H9 (cell line): Measurements from ENCODE around the gene IL1RAPL2. TPM values are rescaled to one million over a fixed set of nuclear protein-coding genes. Genes with fewer than 3 reads are reported as not detected.

ENCODE experiments used
- DNase-seq: peaks from one replicate; pipeline ENCODE4 v3.0.0-alpha.2; 2017
- H2AFZ ChIP-seq: one replicate; pipeline ENCODE4 v1.6.1; 2013; ENCODE audit warnings: mild to moderate bottlenecking, low read length, control low read depth, moderate library complexity
- H2AK5ac ChIP-seq: 2 replicates; pipeline ENCODE4 v1.6.1; 2013; ENCODE audit warnings: low read length, control low read depth, mixed read lengths; ENCODE audit not compliant: insufficient read length
- H2BK120ac ChIP-seq: one replicate; pipeline ENCODE4 v1.6.1; 2013; ENCODE audit warnings: low read depth, mild to moderate bottlenecking, low read length, control low read depth, inconsistent platforms; ENCODE audit not compliant: poor library complexity, severe bottlenecking
- H2BK12ac ChIP-seq: 2 replicates; pipeline ENCODE4 v1.6.1; 2013; ENCODE audit warnings: low read length, control low read depth, mixed read lengths, low read depth; ENCODE audit not compliant: insufficient read length
- H2BK15ac ChIP-seq: 2 replicates; pipeline ENCODE4 v1.6.1; 2013; ENCODE audit warnings: low read depth, low read length, control low read depth
- H2BK20ac ChIP-seq: one replicate; pipeline ENCODE4 v1.6.1; 2013; ENCODE audit warnings: low read depth, mild to moderate bottlenecking, low read length, control low read depth, inconsistent platforms; ENCODE audit not compliant: poor library complexity, severe bottlenecking
- H2BK5ac ChIP-seq: 2 replicates; pipeline ENCODE4 v1.6.1; 2013; ENCODE audit warnings: low read length, control low read depth, mixed read lengths; ENCODE audit not compliant: insufficient read length
- H3K14ac ChIP-seq: 2 replicates; pipeline ENCODE4 v1.6.1; 2013; ENCODE audit warnings: low read length, control low read depth; ENCODE audit not compliant: insufficient read depth
- H3K18ac ChIP-seq: 2 replicates; pipeline ENCODE4 v1.6.1; 2013; ENCODE audit warnings: low read depth, mild to moderate bottlenecking, mixed read lengths, low read length, control low read depth; ENCODE audit not compliant: insufficient read length
- H3K23ac ChIP-seq: 2 replicates; pipeline ENCODE4 v1.6.1; 2013; ENCODE audit warnings: low read length, control low read depth, mixed read lengths, low read depth; ENCODE audit not compliant: insufficient read length
- H3K23me2 ChIP-seq: 2 replicates; pipeline ENCODE4 v1.6.1; 2013; ENCODE audit warnings: low read depth, mild to moderate bottlenecking, mixed read lengths, low read length, control low read depth; ENCODE audit not compliant: insufficient read length, poor library complexity, severe bottlenecking
- H3K27ac ChIP-seq: 2 replicates; pipeline ENCODE4 v1.5.1; 2013; ENCODE audit warnings: low read length, control low read depth, mixed read lengths, low read depth; ENCODE audit not compliant: insufficient read length
- H3K27me3 ChIP-seq: 2 replicates; pipeline ENCODE4 v1.6.1; 2013; ENCODE audit warnings: low read length, control low read depth, inconsistent platforms; ENCODE audit not compliant: insufficient read depth
- H3K4ac ChIP-seq: 2 replicates; pipeline ENCODE4 v1.6.1; 2013; ENCODE audit warnings: low read depth, mild to moderate bottlenecking, control low read depth, inconsistent platforms, low read length, moderate library complexity
- H3K4me1 ChIP-seq: 2 replicates; pipeline ENCODE4 v1.6.1; 2013; ENCODE audit warnings: low read length, control low read depth, inconsistent platforms; ENCODE audit not compliant: insufficient read depth
- H3K4me2 ChIP-seq: 2 replicates; pipeline ENCODE4 v1.6.1; 2013; ENCODE audit warnings: low read length, control low read depth, mixed read lengths; ENCODE audit not compliant: insufficient read length, insufficient read depth
- H3K56ac ChIP-seq: 2 replicates; pipeline ENCODE4 v1.6.1; 2013; ENCODE audit warnings: low read depth, mild to moderate bottlenecking, mixed read lengths, low read length, control low read depth; ENCODE audit not compliant: insufficient read length
- H3K79me1 ChIP-seq: 2 replicates; pipeline ENCODE4 v1.6.1; 2013; ENCODE audit warnings: low read depth, mild to moderate bottlenecking, moderate library complexity, low read length, control low read depth, inconsistent platforms; ENCODE audit not compliant: insufficient read depth, poor library complexity, severe bottlenecking
- H3K79me2 ChIP-seq: 2 replicates; pipeline ENCODE4 v1.6.1; 2013; ENCODE audit warnings: low read length, control low read depth, inconsistent platforms; ENCODE audit not compliant: insufficient read depth
- H3K9ac ChIP-seq: 2 replicates; pipeline ENCODE4 v1.6.1; 2013; ENCODE audit warnings: low read length, control low read depth, mixed read lengths; ENCODE audit not compliant: insufficient read length; ENCODE audit errors: extremely low read depth
- H3K9me3 ChIP-seq: one replicate; pipeline ENCODE4 v1.6.1; 2013; ENCODE audit warnings: low read depth, low read length, inconsistent platforms; ENCODE audit not compliant: control insufficient read depth
- H3T11ph ChIP-seq: one replicate; pipeline ENCODE4 v1.6.1; 2013; ENCODE audit warnings: mild to moderate bottlenecking, low read length, control low read depth, inconsistent platforms
- H4K20me1 ChIP-seq: one replicate; pipeline ENCODE4 v1.6.1; 2013; ENCODE audit not compliant: control insufficient read depth, insufficient read length, insufficient read depth
- H4K5ac ChIP-seq: 2 replicates; pipeline ENCODE4 v1.6.1; 2013; ENCODE audit warnings: low read depth, mild to moderate bottlenecking, mixed read lengths, low read length, control low read depth; ENCODE audit not compliant: insufficient read length
- H4K8ac ChIP-seq: replicated peaks from 2 replicates; pipeline ENCODE4 v1.6.1; 2013; ENCODE audit warnings: low read length, control low read depth, mixed read lengths, low read depth; ENCODE audit not compliant: insufficient read length
- H4K91ac ChIP-seq: 2 replicates; pipeline ENCODE4 v1.6.1; 2013; ENCODE audit warnings: low read depth, mild to moderate bottlenecking, moderate library complexity, mixed read lengths, low read length, control low read depth; ENCODE audit not compliant: insufficient read length
- H3K27ac Mint-ChIP-seq, 3 experiments: 2 replicates in 2 of 3; 3 replicates in 1 of 3; pipeline ENCODE4 v1.8.0; 2020 to 2021; ENCODE audit warnings: mixed read lengths in 3 of 3, mild to moderate bottlenecking in 1 of 3, moderate library complexity in 1 of 3
- H3K27me3 Mint-ChIP-seq: 2 replicates; pipeline ENCODE4 v1.8.0; 2021; ENCODE audit warnings: low read depth, mild to moderate bottlenecking, moderate library complexity, mixed read lengths
- H3K36me3 Mint-ChIP-seq, 3 experiments: 2 replicates in 2 of 3; 3 replicates in 1 of 3; pipeline ENCODE4 v1.8.0; 2020 to 2021; ENCODE audit warnings: low read depth in 3 of 3, mixed read lengths in 3 of 3; ENCODE audit not compliant: insufficient read depth in 1 of 3
- H3K4me1 Mint-ChIP-seq, 2 experiments: 2 replicates each; pipeline ENCODE4 v1.8.0; 2020; ENCODE audit warnings: mixed read lengths in 2 of 2
- H3K4me3 Mint-ChIP-seq, 2 experiments: 2 replicates in 1 of 2; 3 replicates in 1 of 2; pipeline ENCODE4 v1.8.0; 2020 to 2021; ENCODE audit warnings: mild to moderate bottlenecking in 2 of 2, mixed read lengths in 2 of 2, moderate library complexity in 1 of 2
- H3K9me3 Mint-ChIP-seq, 2 experiments: 2 replicates in 1 of 2; 3 replicates in 1 of 2; pipeline ENCODE4 v1.8.0; 2020; ENCODE audit warnings: mild to moderate bottlenecking in 2 of 2, mixed read lengths in 2 of 2, moderate library complexity in 1 of 2
- WGBS: extraction: QIAGEN DNeasy Blood & Tissue Kit; methylation state at CpG from one replicate; pipeline ENCODE4 v1.1.7; 2013; ENCODE audit warnings: missing lambda C conversion rate, low lambda C conversion rate, mixed read lengths; ENCODE audit not compliant: insufficient read length; ENCODE audit errors: extremely low coverage; 5-methylcytosine and 5-hydroxymethylcytosine counted together
- total RNA-seq: library from RNA; stranded (reverse); gene quantifications from 2 replicates; pipeline ENCODE4 v1.2.1, GENCODE V29; 2021
- TF ChIP-seq, protein P1 (sequence below): fragments of 200-600 bp; sonication (generic); conservative IDR thresholded peaks from 3 replicates; pipeline ENCODE4 v1.8.0; 2021; ENCODE audit warnings: antibody characterized with exemption, mild to moderate bottlenecking

IL1RAPL2 gene
- total RNA-seq, 1 experiment from 2014 or later = not detected

DNA sequence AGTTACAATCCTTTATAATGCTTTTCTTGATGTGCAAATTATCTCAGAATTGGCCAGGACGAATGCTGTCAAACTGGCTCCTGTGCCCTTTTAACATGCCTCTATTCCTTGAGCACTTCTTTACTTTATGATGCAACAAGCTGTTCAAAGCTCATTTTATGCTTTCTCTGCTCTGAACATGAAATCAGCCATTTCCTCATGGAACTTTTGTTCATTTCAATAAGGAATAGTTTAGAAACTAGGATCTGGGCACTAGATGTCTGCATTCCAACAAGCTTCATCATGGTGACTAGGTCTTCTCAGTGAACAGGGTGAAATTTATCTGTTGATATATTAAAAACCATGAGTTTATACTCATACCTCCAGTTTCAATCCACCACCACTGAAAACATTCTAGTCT lies 741.8 kb downstream of the IL1RAPL2 start:
- Histone ChIP-seq H3K4me2 (no peak overlapping the region), H2BK5ac (no peak overlapping the region), H3K14ac (no peak overlapping the region), H2BK120ac (no peak overlapping the region), H2BK15ac (no peak overlapping the region), H2BK20ac (no peak overlapping the region), H3K9ac (no peak overlapping the region), H3K23me2 (no peaks in the 10 kb centered on the region), H4K91ac (no peak overlapping the region), H2AFZ (no peak overlapping the region), H3K23ac (no peak overlapping the region), H3K4ac (no peak overlapping the region), H4K20me1 (no peaks in the 10 kb centered on the region), H4K5ac (no peak overlapping the region), H3K9me3 (no peaks in the 10 kb centered on the region), H3K27ac (no peak overlapping the region), H4K8ac (no peak overlapping the region), H3K56ac (no peak overlapping the region), H3K18ac (no peak overlapping the region), H3T11ph (no peak overlapping the region), H3K27me3 (no peaks in the 10 kb centered on the region), H3K79me2 (no peaks in the 10 kb centered on the region), H3K79me1 (no peaks in the 10 kb centered on the region), H2BK12ac (no peak overlapping the region), H2AK5ac (no peak overlapping the region), H3K4me1 (no peaks in the 10 kb centered on the region)
- Mint-ChIP-seq H3K9me3 (peaks cover 1 to 34% of the 10 kb centered on the region in 2 experiments; a peak in 2 of 5 replicates), H3K36me3 (peaks cover 0 to 6% (median 0%) of the 10 kb centered on the region in 3 experiments; a peak in 2 of 7 replicates), H3K27ac (no peak overlapping the region), H3K4me3 (no peak overlapping the region), H3K27me3 (no peaks in the 10 kb centered on the region), H3K4me1 (peaks cover 0 to 10% of the 10 kb centered on the region in 2 experiments; a peak in 3 of 4 replicates)
- WGBS = no CpG with 5 or more reads among the region's 1 CpG
- TF ChIP-seq, protein P1, sequence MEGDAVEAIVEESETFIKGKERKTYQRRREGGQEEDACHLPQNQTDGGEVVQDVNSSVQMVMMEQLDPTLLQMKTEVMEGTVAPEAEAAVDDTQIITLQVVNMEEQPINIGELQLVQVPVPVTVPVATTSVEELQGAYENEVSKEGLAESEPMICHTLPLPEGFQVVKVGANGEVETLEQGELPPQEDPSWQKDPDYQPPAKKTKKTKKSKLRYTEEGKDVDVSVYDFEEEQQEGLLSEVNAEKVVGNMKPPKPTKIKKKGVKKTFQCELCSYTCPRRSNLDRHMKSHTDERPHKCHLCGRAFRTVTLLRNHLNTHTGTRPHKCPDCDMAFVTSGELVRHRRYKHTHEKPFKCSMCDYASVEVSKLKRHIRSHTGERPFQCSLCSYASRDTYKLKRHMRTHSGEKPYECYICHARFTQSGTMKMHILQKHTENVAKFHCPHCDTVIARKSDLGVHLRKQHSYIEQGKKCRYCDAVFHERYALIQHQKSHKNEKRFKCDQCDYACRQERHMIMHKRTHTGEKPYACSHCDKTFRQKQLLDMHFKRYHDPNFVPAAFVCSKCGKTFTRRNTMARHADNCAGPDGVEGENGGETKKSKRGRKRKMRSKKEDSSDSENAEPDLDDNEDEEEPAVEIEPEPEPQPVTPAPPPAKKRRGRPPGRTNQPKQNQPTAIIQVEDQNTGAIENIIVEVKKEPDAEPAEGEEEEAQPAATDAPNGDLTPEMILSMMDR = no peak
- no peak for DNase-seq
